Measurements from ENCODE around the gene PHACTR1. TPM values are rescaled to one million over a fixed set of nuclear protein-coding genes. Genes with fewer than 3 reads are reported as not detected.
A peak's percentile ranks its signal among the peaks of the same experiment; 100 is the strongest.
"Not testable (repeated sequence)": the region's sequence is repeated elsewhere in the genome, so short reads cannot be mapped to it uniquely, and the experiment has no call there.

PHACTR1 gene
- total RNA-seq, 4 donors from 2014 or later: 1.2 to 3.2 (median 1.6) TPM; not detected in 1

DNA sequence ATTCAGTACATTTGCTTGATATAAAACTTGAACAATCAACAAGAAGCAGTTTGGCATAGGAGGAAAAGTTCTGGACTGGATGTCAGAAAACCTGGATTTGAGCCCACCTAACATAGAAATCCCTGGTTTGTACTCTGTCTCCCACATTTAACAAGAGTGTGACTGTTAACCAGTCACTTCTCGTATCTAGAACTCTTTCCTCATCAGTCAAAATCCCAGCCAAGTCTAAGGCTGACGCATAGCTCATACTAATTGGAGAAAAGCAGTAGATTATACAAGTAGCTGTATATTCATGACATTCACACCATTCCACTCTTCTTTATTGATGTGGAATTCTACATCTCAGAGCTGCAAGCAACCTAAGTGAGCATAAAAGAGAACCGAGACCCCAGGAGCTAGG is 222.7 kb downstream of the PHACTR1 start:
- TF ChIP-seq EP300 (IDR thresholded peaks at IDR 0.05; ENCODE audit: low read depth) (no peak), CTCF (IDR thresholded peaks at IDR 0.05) (no peak), POLR2AphosphoS5 (IDR thresholded peaks at IDR 0.05) (no peak), POLR2A (IDR thresholded peaks at IDR 0.05) (no peak)
- WGBS, 2 donors (ENCODE audit: low coverage in 1 of 2): 65 to 74% methylated on average over 2 to 3 of the region's 3 CpGs
- H3K27me3 ChIP-seq: no peaks in the 10 kb centered on the region
- H3K27ac ChIP-seq: no peak overlapping the region
- in situ Hi-C loops (cut with MboI; ENCODE audit: low pct_ligation_motif_present in 1 of 4, low pct_unique_long_range_greater_than_20kb in 1 of 4, low sequenced_read_pairs in 3 of 4) (loop anchor here in 1 of 4 donors (25.0 kb wide), 1 partner anchor 598 kb away; no protein-coding TSS in a partner anchor), intact Hi-C loops (cut with DNase I; ENCODE audit: low total_unique reads) (no loop called here)
- no peaks in the 10 kb centered on the region for H3K9me3 ChIP-seq
- no peak overlapping the region for H3K4me3 ChIP-seq
- no peak for DNase-seq
- no peaks in the 10 kb centered on the region for H3K36me3 ChIP-seq
- H3K4me1 ChIP-seq: no peaks in the 10 kb centered on the region

DNA sequence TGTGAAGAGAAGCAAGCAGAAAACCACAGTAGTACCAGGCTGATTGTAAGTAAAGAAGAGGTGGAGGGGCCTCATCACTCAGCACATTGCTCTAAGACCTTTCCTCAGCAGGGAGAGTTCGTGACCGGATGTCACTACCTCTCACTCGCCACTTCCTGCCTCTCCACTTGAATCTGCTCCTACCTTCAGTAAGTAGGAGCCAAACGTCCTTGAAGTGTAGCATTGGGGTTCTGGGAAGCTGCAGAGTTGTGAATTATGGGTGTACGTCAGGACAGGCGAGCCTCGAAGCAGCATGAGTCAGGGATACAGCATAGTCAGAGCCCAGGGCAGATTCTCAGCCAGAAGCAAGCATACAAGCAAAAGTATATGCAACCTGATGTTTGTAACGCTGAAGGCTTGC is 224.9 kb downstream of the PHACTR1 start:
- TF ChIP-seq EP300 (IDR thresholded peaks at IDR 0.05; ENCODE audit: low read depth): no peak
- peak in 1 of 3 donors; percentile 17 for TF ChIP-seq POLR2AphosphoS5 (IDR thresholded peaks at IDR 0.05)
- no peak for DNase-seq
- Histone ChIP-seq H3K9me3 (no peaks in the 10 kb centered on the region), H3K4me1 (no peaks in the 10 kb centered on the region), H3K4me3 (no peak overlapping the region), H3K27ac (no peak overlapping the region), H3K36me3 (no peaks in the 10 kb centered on the region), H3K27me3 (no peaks in the 10 kb centered on the region)
- 27 to 62% methylated on average over 5 to 8 of the region's 8 CpGs for WGBS, 2 donors (ENCODE audit: low coverage in 1 of 2)
- intact Hi-C loops (cut with DNase I; ENCODE audit: low total_unique reads): no loop called here
- in situ Hi-C loops (cut with MboI; ENCODE audit: low pct_ligation_motif_present in 1 of 4, low pct_unique_long_range_greater_than_20kb in 1 of 4, low sequenced_read_pairs in 3 of 4): loop anchor here in 1 of 4 donors (25.0 kb wide), 1 partner anchor 596 kb away; no protein-coding TSS in a partner anchor

GRCh38 chr6:12943549-12943948 is 227.0 kb downstream of the PHACTR1 start:
- in situ Hi-C loops (cut with MboI; ENCODE audit: low pct_ligation_motif_present in 1 of 4, low pct_unique_long_range_greater_than_20kb in 1 of 4, low sequenced_read_pairs in 3 of 4) (loop anchor here in 1 of 4 donors (25.0 kb wide), 1 partner anchor 594 kb away; no protein-coding TSS in a partner anchor), intact Hi-C loops (cut with DNase I; ENCODE audit: low total_unique reads) (no loop called here)
- no peak for TF ChIP-seq CTCF (IDR thresholded peaks at IDR 0.05)
- no peak for TF ChIP-seq POLR2AphosphoS5 (IDR thresholded peaks at IDR 0.05)
- TF ChIP-seq POLR2A (IDR thresholded peaks at IDR 0.05): no peak
- TF ChIP-seq EP300 (IDR thresholded peaks at IDR 0.05; ENCODE audit: low read depth): no peak

DNA sequence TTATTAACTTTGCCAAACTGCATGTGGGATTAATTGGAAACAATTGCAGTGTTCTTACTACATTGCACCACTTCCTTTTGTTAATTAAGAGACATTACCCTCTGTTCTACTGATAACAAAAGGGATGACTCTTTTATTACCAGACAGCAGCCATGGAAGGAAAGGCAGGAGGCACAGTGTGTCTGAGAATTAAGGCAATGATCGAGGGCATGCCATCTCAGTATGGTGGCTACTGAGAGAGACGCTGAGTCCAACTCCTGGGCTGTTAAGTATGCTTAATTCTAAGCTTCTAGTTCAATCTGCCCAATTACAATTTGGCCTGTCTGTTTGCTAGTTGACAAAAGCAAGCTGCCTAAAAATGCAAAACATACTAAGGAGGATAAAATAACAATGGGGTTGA is 227.4 kb downstream of the PHACTR1 start:
- no peak overlapping the region for H3K27ac ChIP-seq
- no peaks in the 10 kb centered on the region for H3K36me3 ChIP-seq
- TF ChIP-seq CTCF (IDR thresholded peaks at IDR 0.05): no peak
- no peak for TF ChIP-seq POLR2AphosphoS5 (IDR thresholded peaks at IDR 0.05)
- no peak for TF ChIP-seq POLR2A (IDR thresholded peaks at IDR 0.05)
- no peak for TF ChIP-seq EP300 (IDR thresholded peaks at IDR 0.05; ENCODE audit: low read depth)
- H3K4me3 ChIP-seq: no peak overlapping the region
- no peaks in the 10 kb centered on the region for H3K4me1 ChIP-seq
- no peak for DNase-seq
- intact Hi-C loops (cut with DNase I; ENCODE audit: low total_unique reads): no loop called here
- in situ Hi-C loops (cut with MboI; ENCODE audit: low pct_ligation_motif_present in 1 of 4, low pct_unique_long_range_greater_than_20kb in 1 of 4, low sequenced_read_pairs in 3 of 4): loop anchor here in 1 of 4 donors (25.0 kb wide), 1 partner anchor 593 kb away; no protein-coding TSS in a partner anchor
- no peaks in the 10 kb centered on the region for H3K27me3 ChIP-seq
- no peaks in the 10 kb centered on the region for H3K9me3 ChIP-seq
- 78 to 80% methylated on average over 2 of the region's 2 CpGs for WGBS, 2 donors (ENCODE audit: low coverage in 1 of 2)

More at GRCh38 chr6:12943549-12943948, 227.0 kb downstream of the PHACTR1 start:
- 61 to 78% methylated on average over 2 of the region's 2 CpGs for WGBS, 2 donors (ENCODE audit: low coverage in 1 of 2)
- no peaks in the 10 kb centered on the region for H3K4me1 ChIP-seq
- no peak for DNase-seq
- H3K4me3 ChIP-seq: no peak overlapping the region
- no peaks in the 10 kb centered on the region for H3K27me3 ChIP-seq
- H3K36me3 ChIP-seq: no peaks in the 10 kb centered on the region
- no peak overlapping the region for H3K27ac ChIP-seq
- H3K9me3 ChIP-seq: no peaks in the 10 kb centered on the region

GRCh38 chr6:12944528-12944927 is 228.0 kb downstream of the PHACTR1 start:
- H3K4me1 ChIP-seq; H3K4me3 ChIP-seq; H3K27me3 ChIP-seq; H3K9me3 ChIP-seq; DNase-seq; H3K27ac ChIP-seq; intact Hi-C loops (cut with DNase I; ENCODE audit: low total_unique reads); H3K36me3 ChIP-seq: not testable (repeated sequence)
- WGBS, 2 donors (ENCODE audit: low coverage in 1 of 2): 91 to 98% methylated on average over 14 to 16 of the region's 16 CpGs
- in situ Hi-C loops (cut with MboI; ENCODE audit: low pct_ligation_motif_present in 1 of 4, low pct_unique_long_range_greater_than_20kb in 1 of 4, low sequenced_read_pairs in 3 of 4): loop anchor here in 1 of 4 donors (25.0 kb wide), 1 partner anchor 593 kb away; no protein-coding TSS in a partner anchor
